HepG2 (cell line): Measurements from ENCODE around the gene COX4I2. TPM values are rescaled to one million over a fixed set of nuclear protein-coding genes. Genes with fewer than 3 reads are reported as not detected.
A peak's percentile ranks its signal among the peaks of the same experiment; 100 is the strongest.

ENCODE experiments used
- ARNT2 ChIP-seq: sonication (generic); formaldehyde crosslinking; IDR thresholded peaks from 2 replicates; pipeline ENCODE4 v1.8.0; 2022; ENCODE audit warnings: mild to moderate bottlenecking, low read depth, missing genetic modification reagents, moderate library complexity
- SCMH1 ChIP-seq: sonication (generic); formaldehyde crosslinking; IDR thresholded peaks from 2 replicates; pipeline ENCODE4 v1.9.0; 2021; ENCODE audit warnings: missing genetic modification reagents, mild to moderate bottlenecking, borderline replicate concordance
- SOX5 ChIP-seq: IDR thresholded peaks from 2 replicates; pipeline ENCODE4 v1.6.1; 2016; ENCODE audit warnings: borderline replicate concordance
- TEF ChIP-seq: sonication (generic); formaldehyde crosslinking; IDR thresholded peaks from 2 replicates; pipeline ENCODE4 v1.5.0; 2020; ENCODE audit warnings: missing genetic modification reagents
- ZBTB40 ChIP-seq, 2 experiments: fragments of 450-650 bp in 1 of 2; sonication (generic) in 1 of 2; formaldehyde crosslinking in 1 of 2; IDR thresholded peaks; 2 replicates each; pipeline versions ENCODE4 v1.6.1 to v1.8.0; 2016 to 2022; ENCODE audit warnings: antibody characterized with exemption in 1 of 2, mild to moderate bottlenecking in 1 of 2, missing genetic modification reagents in 1 of 2
- ZNF343 ChIP-seq: sonication (generic); formaldehyde crosslinking; IDR thresholded peaks from 2 replicates; pipeline ENCODE4 v1.4.0; 2020; ENCODE audit warnings: mild to moderate bottlenecking, missing genetic modification reagents
- ZNF652 ChIP-seq: IDR thresholded peaks from 2 replicates; pipeline ENCODE4 v1.6.1; 2016; ENCODE audit warnings: low read depth, borderline replicate concordance
- polyA plus RNA-seq, 8 experiments: library from polyadenylated mRNA; depleted of rRNA in 3 of 8; stranded (reverse) in 7 of 8; unstranded in 1 of 8; fragments of >200 nt; fragmentation: Illumina TruSeq in 4 of 8; extraction: Trizol in 4 of 8; gene quantifications; 2 replicates each; pipeline versions ENCODE4 v1.2.1 to v1.2.3, GENCODE V29; 2011 to 2016; ENCODE audit warnings: low read depth in 4 of 8, missing spikeins in 1 of 8, mixed read lengths in 1 of 8; ENCODE audit not compliant: insufficient read depth in 1 of 8
- total RNA-seq, 5 experiments: library from RNA; depleted of rRNA; stranded (reverse); fragments of >200 nt; fragmentation: Illumina TruSeq; extraction: Trizol; gene quantifications; 2 replicates each; pipeline ENCODE4 v1.2.3, GENCODE V29; 2016; ENCODE audit warnings: low read depth in 1 of 5
- TF ChIP-seq, protein P1 (sequence below): IDR thresholded peaks from 2 replicates; pipeline ENCODE4 v1.6.1; 2016; ENCODE audit warnings: low read depth
- TF ChIP-seq, protein P2 (sequence below): sonication (generic); formaldehyde crosslinking; IDR thresholded peaks from 2 replicates; pipeline ENCODE4 v1.5.0; 2020; ENCODE audit warnings: mild to moderate bottlenecking, missing genetic modification reagents
- TF ChIP-seq, protein P3 (sequence below): IDR thresholded peaks from 2 replicates; pipeline ENCODE4 v1.6.1; 2012; ENCODE audit warnings: inconsistent platforms

COX4I2 gene
- total and polyA plus RNA-seq, 2 of the 13 experiments (the other 11 are each of a cell fraction or from before 2014, with no cell fraction given) = 1.1 TPM; not detected in 1

DNA sequence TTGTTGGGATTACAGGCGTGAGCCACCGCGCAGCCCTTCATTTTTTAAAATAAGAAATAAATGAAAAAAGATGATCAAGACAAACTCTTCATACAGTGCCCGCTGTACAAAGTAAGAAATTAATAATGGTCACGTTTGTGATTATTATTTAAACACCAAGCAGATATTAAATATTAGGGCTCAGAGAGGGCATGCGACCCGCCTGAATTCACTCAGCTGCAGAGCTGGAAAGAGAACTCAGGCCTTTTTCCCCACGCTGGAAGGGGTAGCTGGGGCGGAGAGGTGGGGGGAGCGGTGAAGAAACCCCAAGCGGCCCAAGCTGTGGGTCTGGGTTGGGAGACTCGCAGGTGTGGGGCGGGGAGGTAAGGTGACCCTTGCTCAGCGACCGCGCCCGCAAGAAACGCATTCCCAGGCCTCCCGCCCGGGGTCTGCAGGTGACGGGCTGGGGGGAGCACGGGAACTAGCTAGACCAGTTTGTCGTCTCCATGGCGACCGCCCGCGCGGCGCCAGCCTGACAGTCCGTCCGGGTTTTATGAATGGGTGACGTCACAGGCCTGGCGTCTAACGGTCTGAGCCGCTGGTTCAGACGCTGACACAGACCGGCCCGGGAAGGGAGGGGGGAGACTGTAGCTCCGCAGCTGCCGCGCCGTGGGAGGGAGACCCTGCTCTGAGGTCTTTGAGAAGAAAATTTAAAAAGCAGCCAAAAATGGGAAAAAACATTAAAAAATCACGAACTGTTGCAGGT lies 33.7 kb upstream of the COX4I2 start (continued):
- TF ChIP-seq ZBTB40 (IDR thresholded peaks at IDR 0.05) (no peak), ZBTB40 (CRISPR knock-in tag; IDR thresholded peaks at IDR 0.05) (peak; percentile 86; the same call in 1 of the 2 replicates), ZNF343 (CRISPR knock-in tag) (peak; percentile 43; the same call in 1 of the 2 replicates), ZNF652 (peak; percentile 26; the same call in 1 of the 2 replicates), TEF (0 out of 2 replicates have a peak, but pooled peaks have one; percentile 59), SCMH1 (no peak), ARNT2 (peak; percentile 84; the same call in 1 of the 2 replicates), SOX5 (CRISPR knock-in tag) (peak; percentile 91)
- TF ChIP-seq, protein P1, sequence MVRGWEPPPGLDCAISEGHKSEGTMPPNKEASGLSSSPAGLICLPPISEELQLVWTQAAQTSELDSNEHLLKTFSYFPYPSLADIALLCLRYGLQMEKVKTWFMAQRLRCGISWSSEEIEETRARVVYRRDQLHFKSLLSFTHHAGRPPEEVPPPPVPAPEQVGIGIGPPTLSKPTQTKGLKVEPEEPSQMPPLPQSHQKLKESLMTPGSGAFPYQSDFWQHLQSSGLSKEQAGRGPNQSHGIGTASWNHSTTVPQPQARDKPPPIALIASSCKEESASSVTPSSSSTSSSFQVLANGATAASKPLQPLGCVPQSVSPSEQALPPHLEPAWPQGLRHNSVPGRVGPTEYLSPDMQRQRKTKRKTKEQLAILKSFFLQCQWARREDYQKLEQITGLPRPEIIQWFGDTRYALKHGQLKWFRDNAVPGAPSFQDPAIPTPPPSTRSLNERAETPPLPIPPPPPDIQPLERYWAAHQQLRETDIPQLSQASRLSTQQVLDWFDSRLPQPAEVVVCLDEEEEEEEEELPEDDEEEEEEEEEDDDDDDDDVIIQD (CRISPR knock-in tag) = peak; percentile 80
- TF ChIP-seq, protein P2, sequence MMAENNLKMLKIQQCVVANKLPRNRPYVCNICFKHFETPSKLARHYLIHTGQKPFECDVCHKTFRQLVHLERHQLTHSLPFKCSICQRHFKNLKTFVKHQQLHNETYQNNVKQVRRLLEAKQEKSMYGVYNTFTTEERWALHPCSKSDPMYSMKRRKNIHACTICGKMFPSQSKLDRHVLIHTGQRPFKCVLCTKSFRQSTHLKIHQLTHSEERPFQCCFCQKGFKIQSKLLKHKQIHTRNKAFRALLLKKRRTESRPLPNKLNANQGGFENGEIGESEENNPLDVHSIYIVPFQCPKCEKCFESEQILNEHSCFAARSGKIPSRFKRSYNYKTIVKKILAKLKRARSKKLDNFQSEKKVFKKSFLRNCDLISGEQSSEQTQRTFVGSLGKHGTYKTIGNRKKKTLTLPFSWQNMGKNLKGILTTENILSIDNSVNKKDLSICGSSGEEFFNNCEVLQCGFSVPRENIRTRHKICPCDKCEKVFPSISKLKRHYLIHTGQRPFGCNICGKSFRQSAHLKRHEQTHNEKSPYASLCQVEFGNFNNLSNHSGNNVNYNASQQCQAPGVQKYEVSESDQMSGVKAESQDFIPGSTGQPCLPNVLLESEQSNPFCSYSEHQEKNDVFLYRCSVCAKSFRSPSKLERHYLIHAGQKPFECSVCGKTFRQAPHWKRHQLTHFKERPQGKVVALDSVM (CRISPR knock-in tag) = peak; percentile 59
- TF ChIP-seq, protein P3, sequence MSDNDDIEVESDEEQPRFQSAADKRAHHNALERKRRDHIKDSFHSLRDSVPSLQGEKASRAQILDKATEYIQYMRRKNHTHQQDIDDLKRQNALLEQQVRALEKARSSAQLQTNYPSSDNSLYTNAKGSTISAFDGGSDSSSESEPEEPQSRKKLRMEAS = no peak
